Measurements from ENCODE around the gene TNXB. TPM values are rescaled to one million over a fixed set of nuclear protein-coding genes. Genes with fewer than 3 reads are reported as not detected.
"Not testable (repeated sequence)": the region's sequence is repeated elsewhere in the genome, so short reads cannot be mapped to it uniquely, and the experiment has no call there.

TNXB gene
- total and polyA plus RNA-seq, 2 of the 4 experiments (the other 2 are of a cell fraction): 0.05 TPM; not detected in 1

- H2BK15ac ChIP-seq (ENCODE audit: low read depth, low read length); H4K5ac ChIP-seq (ENCODE audit: low read depth, low read length); BruUV-seq (replicated peaks); H3K27ac ChIP-seq (ENCODE audit: insufficient read depth, low read length); H4K91ac ChIP-seq (ENCODE audit: insufficient read depth, low read depth, low read length); H2BK20ac ChIP-seq (ENCODE audit: low read depth, low read length); H3K9me3 ChIP-seq (ENCODE audit: control insufficient read depth, insufficient read depth, low read length); H2AK5ac ChIP-seq (ENCODE audit: low read depth, low read length); H3K36me3 ChIP-seq (ENCODE audit: control insufficient read depth, insufficient read depth, low read length); H2AK9ac ChIP-seq (replicated peaks; ENCODE audit: low read depth, low read length, poor library complexity); intact Hi-C loops (cut with micrococcal nuclease); H3K56ac ChIP-seq (ENCODE audit: extremely low read depth, insufficient read depth, low read length); H3K14ac ChIP-seq (replicated peaks; ENCODE audit: low read depth, low read length); H3K23ac ChIP-seq (ENCODE audit: low read depth, low read length); H3K4ac ChIP-seq (ENCODE audit: low read depth, low read length); H3K79me1 ChIP-seq (ENCODE audit: low read depth in 1 of 2, low read length in 2 of 2); POLR2A ChIA-PET (ENCODE audit: unreplicated experiment); H3K4me1 ChIP-seq (ENCODE audit: control insufficient read depth, insufficient read depth, low read length); H3K27me3 ChIP-seq (ENCODE audit: control insufficient read depth, insufficient read depth, low read length); H3K9ac ChIP-seq (ENCODE audit: low read depth, low read length); dilution Hi-C loops (cut with HindIII; ENCODE audit: low sequenced_read_pairs, unreplicated experiment); H4K20me1 ChIP-seq (ENCODE audit: insufficient read depth, low read length); CTCF ChIA-PET; H2BK120ac ChIP-seq (ENCODE audit: low read depth, low read length); H3K9me1 ChIP-seq (ENCODE audit: insufficient read depth, low read length); H3K4me3 ChIP-seq (ENCODE audit: insufficient read depth, low read depth, low read length); H3K18ac ChIP-seq (ENCODE audit: low read depth, low read length); H3K4me2 ChIP-seq (ENCODE audit: low read depth, low read length); in situ Hi-C loops (cut with MboI; ENCODE audit: low sequenced_read_pairs); H2AFZ ChIP-seq (replicated peaks; ENCODE audit: low read length, poor library complexity); H2BK5ac ChIP-seq (ENCODE audit: low read depth, low read length, poor library complexity, severe bottlenecking); DNase-seq; H4K8ac ChIP-seq (ENCODE audit: low read depth in 2 of 2, low read length in 2 of 2); ATAC-seq (ENCODE audit: low read depth): not testable (repeated sequence)
- WGBS, 2 experiments (ENCODE audit: extremely low coverage in 2 of 2, insufficient read length in 1 of 2): no CpG with 5 or more reads among the region's 17 CpGs
Measured at GRCh38 chr6:32012941-32013617, 96.1 kb downstream of the TNXB start.

- in situ Hi-C loops (cut with MboI; ENCODE audit: low sequenced_read_pairs); H3K36me3 ChIP-seq (ENCODE audit: control insufficient read depth, insufficient read depth, low read length); BruUV-seq (replicated peaks); H3K23ac ChIP-seq (ENCODE audit: low read depth, low read length); H2BK20ac ChIP-seq (ENCODE audit: low read depth, low read length); H2BK5ac ChIP-seq (ENCODE audit: low read depth, low read length, poor library complexity, severe bottlenecking); H3K9me3 ChIP-seq (ENCODE audit: control insufficient read depth, insufficient read depth, low read length); intact Hi-C loops (cut with micrococcal nuclease); CTCF ChIA-PET; H3K4me2 ChIP-seq (ENCODE audit: low read depth, low read length); H4K8ac ChIP-seq (ENCODE audit: low read depth in 2 of 2, low read length in 2 of 2); H4K20me1 ChIP-seq (ENCODE audit: insufficient read depth, low read length); H3K14ac ChIP-seq (replicated peaks; ENCODE audit: low read depth, low read length); DNase-seq; H3K4me3 ChIP-seq (ENCODE audit: insufficient read depth, low read depth, low read length); H3K4me1 ChIP-seq (ENCODE audit: control insufficient read depth, insufficient read depth, low read length); ATAC-seq (ENCODE audit: low read depth); H2AK9ac ChIP-seq (replicated peaks; ENCODE audit: low read depth, low read length, poor library complexity); H3K18ac ChIP-seq (ENCODE audit: low read depth, low read length); H3K9me1 ChIP-seq (ENCODE audit: insufficient read depth, low read length); dilution Hi-C loops (cut with HindIII; ENCODE audit: low sequenced_read_pairs, unreplicated experiment); H3K56ac ChIP-seq (ENCODE audit: extremely low read depth, insufficient read depth, low read length); H4K91ac ChIP-seq (ENCODE audit: insufficient read depth, low read depth, low read length); H3K4ac ChIP-seq (ENCODE audit: low read depth, low read length); H3K27ac ChIP-seq (ENCODE audit: insufficient read depth, low read length); H2BK120ac ChIP-seq (ENCODE audit: low read depth, low read length); H3K9ac ChIP-seq (ENCODE audit: low read depth, low read length); H3K79me1 ChIP-seq (ENCODE audit: low read depth in 1 of 2, low read length in 2 of 2); H2AFZ ChIP-seq (replicated peaks; ENCODE audit: low read length, poor library complexity); H4K5ac ChIP-seq (ENCODE audit: low read depth, low read length); POLR2A ChIA-PET (ENCODE audit: unreplicated experiment); H3K27me3 ChIP-seq (ENCODE audit: control insufficient read depth, insufficient read depth, low read length); H2BK15ac ChIP-seq (ENCODE audit: low read depth, low read length); H2AK5ac ChIP-seq (ENCODE audit: low read depth, low read length): not testable (repeated sequence)
- no CpG with 5 or more reads among the region's 27 CpGs for WGBS, 2 experiments (ENCODE audit: extremely low coverage in 2 of 2, insufficient read length in 1 of 2)
Measured at GRCh38 chr6:32010856-32011530, 98.1 kb downstream of the TNXB start.
